HG03520 (cell line): ENCODE measurements around the gene PIGA.

Source experiments
- ATAC-seq: cut with Tn5 transposase; IDR thresholded peaks from one replicate; pipeline ENCODE4 v1.9.1; 2021; ENCODE audit warnings: mild to moderate bottlenecking, moderate library complexity; ENCODE audit not compliant: unreplicated experiment

Gene PIGA

GRCh38 chrX:15335135-15336022, at the start of gene PIGA:
PIGA (minus strand) TSS chrX:15335523; CDS start chrX:15331930, 3,593 bp downstream.
- peak; percentile 98 for ATAC-seq

- no peak for ATAC-seq
These were observed 49.0 kb upstream of the PIGA start, which contains the start of gene VEGFD for GRCh38 chrX:15384304-15384703. VEGFD (minus strand) TSS chrX:15384413; CDS start chrX:15383946, 467 bp downstream.

- no peak for ATAC-seq
These were observed 47.5 kb upstream of the PIGA start for GRCh38 chrX:15382813-15383212.

- no peak for ATAC-seq
These were observed 41.6 kb upstream of the PIGA start for GRCh38 chrX:15376956-15377355.

- no peak for ATAC-seq
These were observed 38.7 kb upstream of the PIGA start for GRCh38 chrX:15373976-15374375.

- no peak for ATAC-seq
These were observed 31.4 kb upstream of the PIGA start for GRCh38 chrX:15366506-15367352.

GRCh38 chrX:15359701-15360100, 24.4 kb upstream of the PIGA start:
- no peak for ATAC-seq

- no peak for ATAC-seq
These were observed 23.2 kb upstream of the PIGA start for GRCh38 chrX:15358533-15358932.

- no peak for ATAC-seq
These were observed 21.1 kb upstream of the PIGA start for GRCh38 chrX:15356444-15356843.

GRCh38 chrX:15350329-15350996, 15.1 kb upstream of the PIGA start:
- no peak for ATAC-seq

GRCh38 chrX:15349046-15349445, 13.7 kb upstream of the PIGA start:
- ATAC-seq: peak; percentile 61

GRCh38 chrX:15345976-15346375, 10.7 kb upstream of the PIGA start:
- no peak for ATAC-seq

- no peak for ATAC-seq
These were observed 8.8 kb upstream of the PIGA start for GRCh38 chrX:15344106-15344505.

- ATAC-seq: no peak
These were observed 7.8 kb upstream of the PIGA start for GRCh38 chrX:15343075-15343476.

GRCh38 chrX:15340867-15341266, 5.5 kb upstream of the PIGA start:
- ATAC-seq: no peak

GRCh38 chrX:15336023-15336413, 695 bp upstream of the PIGA start:
- ATAC-seq: no peak

GRCh38 chrX:15334561-15334960, 762 bp downstream of the PIGA start:
- no peak for ATAC-seq

GRCh38 chrX:15328821-15329220, 6.5 kb downstream of the PIGA start:
- ATAC-seq: no peak

GRCh38 chrX:15328131-15328530, 7.2 kb downstream of the PIGA start:
- ATAC-seq: no peak

GRCh38 chrX:15322472-15322871, 12.9 kb downstream of the PIGA start:
- no peak for ATAC-seq

- ATAC-seq: no peak
These were observed 13.3 kb downstream of the PIGA start for GRCh38 chrX:15322072-15322471.
